Activated naive CD8-positive, alpha-beta T cell (primary cell): ENCODE data around the gene EIF3K.

Source experiments
- H3K27ac Mint-ChIP-seq: one replicate; pipeline ENCODE4 v1.8.0; 2021; ENCODE audit warnings: mixed read lengths
- H3K27me3 Mint-ChIP-seq: one replicate; pipeline ENCODE4 v1.8.0; 2021; ENCODE audit warnings: mixed read lengths
- H3K36me3 Mint-ChIP-seq: one replicate; pipeline ENCODE4 v1.8.0; 2021; ENCODE audit warnings: mixed read lengths
- H3K4me1 Mint-ChIP-seq: one replicate; pipeline ENCODE4 v1.8.0; 2021; ENCODE audit warnings: low read depth, mixed read lengths
- H3K4me3 Mint-ChIP-seq: one replicate; pipeline ENCODE4 v1.8.0; 2021; ENCODE audit warnings: mild to moderate bottlenecking, mixed read lengths
- H3K9me3 Mint-ChIP-seq: one replicate; pipeline ENCODE4 v1.8.0; 2021; ENCODE audit warnings: low read depth, mixed read lengths

EIF3K gene

DNA sequence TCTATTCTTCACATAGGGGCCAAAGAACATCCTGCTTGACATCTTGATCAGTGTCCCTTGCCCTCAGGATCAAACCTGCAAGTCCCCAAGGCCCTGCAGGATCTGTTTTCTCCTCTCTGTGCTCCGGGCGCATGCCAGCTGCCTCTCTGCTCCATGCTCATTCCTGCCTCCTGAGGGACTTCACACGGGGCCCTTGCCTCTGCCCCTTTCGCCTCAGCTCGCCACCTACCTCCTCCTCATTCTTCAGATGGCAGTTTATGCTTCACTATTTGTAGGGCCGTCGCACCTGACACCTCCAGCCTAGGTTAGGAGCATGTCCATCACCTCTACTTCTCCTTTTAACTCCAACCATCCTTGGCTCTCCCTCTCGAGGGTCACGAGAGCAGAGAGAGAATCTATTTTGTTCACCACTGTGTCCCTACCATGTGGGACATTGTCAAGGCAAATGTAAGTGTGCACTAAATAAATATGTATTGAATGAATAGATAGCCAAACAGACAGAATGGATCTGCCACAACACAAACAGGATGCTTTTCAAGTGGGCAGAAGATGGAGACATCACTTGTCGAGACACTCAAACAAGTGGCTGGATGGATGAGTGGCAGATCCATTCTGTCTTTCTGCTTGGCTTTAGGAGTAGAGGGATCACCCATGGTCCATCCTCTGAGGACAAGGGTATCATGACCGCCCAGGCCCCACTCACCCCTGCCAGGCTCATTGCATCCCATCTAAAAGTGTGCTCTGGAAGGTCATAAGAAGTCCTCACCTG, 58.1 kb downstream of the EIF3K start:
- Mint-ChIP-seq H3K27ac (no peak overlapping the region), H3K9me3 (no peaks in the 10 kb centered on the region), H3K36me3 (peaks cover 12% of the 10 kb centered on the region), H3K27me3 (no peaks in the 10 kb centered on the region), H3K4me3 (no peak overlapping the region), H3K4me1 (peaks cover 33% of the 10 kb centered on the region)

- H3K27ac Mint-ChIP-seq, result no peak overlapping the region
- H3K4me3 Mint-ChIP-seq, result no peak overlapping the region
- H3K9me3 Mint-ChIP-seq, result no peaks in the 10 kb centered on the region
- H3K4me1 Mint-ChIP-seq, result peaks cover 40% of the 10 kb centered on the region
- H3K36me3 Mint-ChIP-seq, result peaks cover 16% of the 10 kb centered on the region
- H3K27me3 Mint-ChIP-seq, result no peaks in the 10 kb centered on the region
Observed at GRCh38 chr19:38678217-38678890, 59.4 kb downstream of the EIF3K start.

DNA sequence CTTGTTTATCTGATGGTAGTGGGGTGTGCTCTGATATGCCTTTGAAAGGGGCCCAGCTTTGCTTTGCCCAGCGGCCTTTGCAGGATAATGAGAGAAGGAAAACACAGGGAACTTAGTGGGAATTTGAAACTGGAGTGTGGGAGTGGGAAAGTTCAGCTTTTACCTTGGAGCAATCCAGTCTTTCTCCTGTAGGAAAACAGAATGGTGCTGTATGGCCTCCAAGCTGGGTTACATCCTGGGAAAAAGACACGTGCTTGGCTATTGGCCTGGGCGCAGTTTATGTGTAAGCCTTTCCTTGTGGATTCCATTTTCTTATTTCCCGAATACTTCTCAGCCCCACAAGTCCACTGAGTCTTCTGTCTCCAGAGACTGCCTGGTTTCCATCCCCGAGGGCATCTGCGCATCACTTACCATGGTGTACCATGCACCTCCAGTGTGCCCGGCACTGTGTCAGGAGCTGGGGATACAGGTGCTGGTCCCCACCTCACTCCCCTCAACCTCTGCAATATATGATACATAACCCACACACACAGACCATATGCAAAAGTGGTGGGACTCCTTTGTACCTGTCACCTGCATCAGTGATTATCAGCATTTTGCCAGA, 60.0 kb downstream of the EIF3K start:
- Mint-ChIP-seq H3K4me1 (peaks cover 45% of the 10 kb centered on the region), H3K27ac (no peak overlapping the region), H3K9me3 (no peaks in the 10 kb centered on the region), H3K27me3 (no peaks in the 10 kb centered on the region), H3K36me3 (peaks cover 16% of the 10 kb centered on the region), H3K4me3 (no peak overlapping the region)

GRCh38 chr19:38679839-38680238, 60.9 kb downstream of the EIF3K start:
- Mint-ChIP-seq H3K36me3 (peaks cover 16% of the 10 kb centered on the region), H3K4me1 (peaks cover 51% of the 10 kb centered on the region), H3K27ac (peak overlapping the region; percentile 2), H3K9me3 (no peaks in the 10 kb centered on the region), H3K4me3 (no peak overlapping the region), H3K27me3 (no peaks in the 10 kb centered on the region)

GRCh38 chr19:38682195-38682867, 63.3 kb downstream of the EIF3K start:
- Mint-ChIP-seq H3K36me3 (peaks cover 13% of the 10 kb centered on the region), H3K27ac (no peak overlapping the region), H3K4me1 (peaks cover 56% of the 10 kb centered on the region), H3K4me3 (no peak overlapping the region), H3K9me3 (no peaks in the 10 kb centered on the region), H3K27me3 (no peaks in the 10 kb centered on the region)

GRCh38 chr19:38682872-38683392, 63.9 kb downstream of the EIF3K start:
- no peaks in the 10 kb centered on the region for H3K9me3 Mint-ChIP-seq

GRCh38 chr19:38683393-38684077, 64.5 kb downstream of the EIF3K start:
- Mint-ChIP-seq H3K4me1 (peaks cover 61% of the 10 kb centered on the region), H3K36me3 (peaks cover 10% of the 10 kb centered on the region), H3K9me3 (no peaks in the 10 kb centered on the region), H3K27ac (no peak overlapping the region), H3K4me3 (no peak overlapping the region), H3K27me3 (no peaks in the 10 kb centered on the region)

More at GRCh38 chr19:38682872-38683392, 63.9 kb downstream of the EIF3K start:
- H3K27me3 Mint-ChIP-seq, result no peaks in the 10 kb centered on the region
- peaks cover 61% of the 10 kb centered on the region for H3K4me1 Mint-ChIP-seq
- H3K27ac Mint-ChIP-seq, result no peak overlapping the region
- H3K4me3 Mint-ChIP-seq, result no peak overlapping the region
- peaks cover 13% of the 10 kb centered on the region for H3K36me3 Mint-ChIP-seq

GRCh38 chr19:38684078-38684861, 65.3 kb downstream of the EIF3K start:
- Mint-ChIP-seq H3K36me3 (peaks cover 10% of the 10 kb centered on the region), H3K27ac (no peak overlapping the region), H3K4me1 (peaks cover 58% of the 10 kb centered on the region), H3K27me3 (no peaks in the 10 kb centered on the region), H3K9me3 (no peaks in the 10 kb centered on the region), H3K4me3 (no peak overlapping the region)

- Mint-ChIP-seq H3K4me3 (no peak overlapping the region), H3K27ac (no peak overlapping the region), H3K4me1 (peaks cover 54% of the 10 kb centered on the region), H3K36me3 (peaks cover 10% of the 10 kb centered on the region), H3K27me3 (no peaks in the 10 kb centered on the region), H3K9me3 (no peaks in the 10 kb centered on the region)
Observed at GRCh38 chr19:38684862-38685665, 66.1 kb downstream of the EIF3K start.

GRCh38 chr19:38685666-38686529, 66.9 kb downstream of the EIF3K start:
- H3K27me3 Mint-ChIP-seq, result no peaks in the 10 kb centered on the region
- H3K4me1 Mint-ChIP-seq, result peaks cover 49% of the 10 kb centered on the region
- peaks cover 10% of the 10 kb centered on the region for H3K36me3 Mint-ChIP-seq
- no peaks in the 10 kb centered on the region for H3K9me3 Mint-ChIP-seq
- H3K27ac Mint-ChIP-seq, result no peak overlapping the region
- no peak overlapping the region for H3K4me3 Mint-ChIP-seq

GRCh38 chr19:38686530-38686888, 67.5 kb downstream of the EIF3K start:
- Mint-ChIP-seq H3K27ac (no peak overlapping the region), H3K9me3 (no peaks in the 10 kb centered on the region), H3K4me1 (peaks cover 44% of the 10 kb centered on the region), H3K4me3 (no peak overlapping the region), H3K36me3 (peaks cover 8% of the 10 kb centered on the region), H3K27me3 (no peaks in the 10 kb centered on the region)
